Measurements from ENCODE around the gene PRKG1. TPM values are rescaled to one million over a fixed set of nuclear protein-coding genes. Genes with fewer than 3 reads are reported as not detected.

Gene PRKG1
- total and polyA plus RNA-seq, 2 experiments from 2014 or later, result 18.2 to 21.1 TPM

- no peaks in the 10 kb centered on the region for H3K4me1 Mint-ChIP-seq
- no peaks in the 10 kb centered on the region for H4K20me1 ChIP-seq (replicated peaks; ENCODE audit: insufficient read depth)
- no peaks in the 10 kb centered on the region for H3K9me2 ChIP-seq (ENCODE audit: insufficient read depth)
- TF ChIP-seq, protein P1, sequence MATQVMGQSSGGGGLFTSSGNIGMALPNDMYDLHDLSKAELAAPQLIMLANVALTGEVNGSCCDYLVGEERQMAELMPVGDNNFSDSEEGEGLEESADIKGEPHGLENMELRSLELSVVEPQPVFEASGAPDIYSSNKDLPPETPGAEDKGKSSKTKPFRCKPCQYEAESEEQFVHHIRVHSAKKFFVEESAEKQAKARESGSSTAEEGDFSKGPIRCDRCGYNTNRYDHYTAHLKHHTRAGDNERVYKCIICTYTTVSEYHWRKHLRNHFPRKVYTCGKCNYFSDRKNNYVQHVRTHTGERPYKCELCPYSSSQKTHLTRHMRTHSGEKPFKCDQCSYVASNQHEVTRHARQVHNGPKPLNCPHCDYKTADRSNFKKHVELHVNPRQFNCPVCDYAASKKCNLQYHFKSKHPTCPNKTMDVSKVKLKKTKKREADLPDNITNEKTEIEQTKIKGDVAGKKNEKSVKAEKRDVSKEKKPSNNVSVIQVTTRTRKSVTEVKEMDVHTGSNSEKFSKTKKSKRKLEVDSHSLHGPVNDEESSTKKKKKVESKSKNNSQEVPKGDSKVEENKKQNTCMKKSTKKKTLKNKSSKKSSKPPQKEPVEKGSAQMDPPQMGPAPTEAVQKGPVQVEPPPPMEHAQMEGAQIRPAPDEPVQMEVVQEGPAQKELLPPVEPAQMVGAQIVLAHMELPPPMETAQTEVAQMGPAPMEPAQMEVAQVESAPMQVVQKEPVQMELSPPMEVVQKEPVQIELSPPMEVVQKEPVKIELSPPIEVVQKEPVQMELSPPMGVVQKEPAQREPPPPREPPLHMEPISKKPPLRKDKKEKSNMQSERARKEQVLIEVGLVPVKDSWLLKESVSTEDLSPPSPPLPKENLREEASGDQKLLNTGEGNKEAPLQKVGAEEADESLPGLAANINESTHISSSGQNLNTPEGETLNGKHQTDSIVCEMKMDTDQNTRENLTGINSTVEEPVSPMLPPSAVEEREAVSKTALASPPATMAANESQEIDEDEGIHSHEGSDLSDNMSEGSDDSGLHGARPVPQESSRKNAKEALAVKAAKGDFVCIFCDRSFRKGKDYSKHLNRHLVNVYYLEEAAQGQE (IDR thresholded peaks at IDR 0.05; ENCODE audit: unreplicated experiment), result no peak
- TF ChIP-seq ZNF331 (CRISPR knock-in tag; IDR thresholded peaks at IDR 0.05; ENCODE audit: low read depth) (no peak), POLR2AphosphoS5 (IDR thresholded peaks at IDR 0.05; ENCODE audit: low read depth) (no peak), NANOG (IDR thresholded peaks at IDR 0.05; ENCODE audit: borderline replicate concordance) (no peak), STAT1 (IDR thresholded peaks at IDR 0.05; ENCODE audit: unreplicated experiment) (no peak), EZH2 (IDR thresholded peaks at IDR 0.05; ENCODE audit: low read depth, unreplicated experiment) (no peak), ZNF114 (CRISPR knock-in tag; IDR thresholded peaks at IDR 0.05) (no peak), CREB1 (CRISPR knock-in tag; IDR thresholded peaks at IDR 0.05; ENCODE audit: low read depth) (no peak), EZH2phosphoT487 (IDR thresholded peaks at IDR 0.05; ENCODE audit: unreplicated experiment) (no peak), CTCF (conservative IDR thresholded peaks at IDR 0.05; ENCODE audit: low read depth in 2 of 2) (no peak), JUNB (IDR thresholded peaks at IDR 0.05; ENCODE audit: unreplicated experiment) (no peak)
- TF ChIP-seq, protein P2, sequence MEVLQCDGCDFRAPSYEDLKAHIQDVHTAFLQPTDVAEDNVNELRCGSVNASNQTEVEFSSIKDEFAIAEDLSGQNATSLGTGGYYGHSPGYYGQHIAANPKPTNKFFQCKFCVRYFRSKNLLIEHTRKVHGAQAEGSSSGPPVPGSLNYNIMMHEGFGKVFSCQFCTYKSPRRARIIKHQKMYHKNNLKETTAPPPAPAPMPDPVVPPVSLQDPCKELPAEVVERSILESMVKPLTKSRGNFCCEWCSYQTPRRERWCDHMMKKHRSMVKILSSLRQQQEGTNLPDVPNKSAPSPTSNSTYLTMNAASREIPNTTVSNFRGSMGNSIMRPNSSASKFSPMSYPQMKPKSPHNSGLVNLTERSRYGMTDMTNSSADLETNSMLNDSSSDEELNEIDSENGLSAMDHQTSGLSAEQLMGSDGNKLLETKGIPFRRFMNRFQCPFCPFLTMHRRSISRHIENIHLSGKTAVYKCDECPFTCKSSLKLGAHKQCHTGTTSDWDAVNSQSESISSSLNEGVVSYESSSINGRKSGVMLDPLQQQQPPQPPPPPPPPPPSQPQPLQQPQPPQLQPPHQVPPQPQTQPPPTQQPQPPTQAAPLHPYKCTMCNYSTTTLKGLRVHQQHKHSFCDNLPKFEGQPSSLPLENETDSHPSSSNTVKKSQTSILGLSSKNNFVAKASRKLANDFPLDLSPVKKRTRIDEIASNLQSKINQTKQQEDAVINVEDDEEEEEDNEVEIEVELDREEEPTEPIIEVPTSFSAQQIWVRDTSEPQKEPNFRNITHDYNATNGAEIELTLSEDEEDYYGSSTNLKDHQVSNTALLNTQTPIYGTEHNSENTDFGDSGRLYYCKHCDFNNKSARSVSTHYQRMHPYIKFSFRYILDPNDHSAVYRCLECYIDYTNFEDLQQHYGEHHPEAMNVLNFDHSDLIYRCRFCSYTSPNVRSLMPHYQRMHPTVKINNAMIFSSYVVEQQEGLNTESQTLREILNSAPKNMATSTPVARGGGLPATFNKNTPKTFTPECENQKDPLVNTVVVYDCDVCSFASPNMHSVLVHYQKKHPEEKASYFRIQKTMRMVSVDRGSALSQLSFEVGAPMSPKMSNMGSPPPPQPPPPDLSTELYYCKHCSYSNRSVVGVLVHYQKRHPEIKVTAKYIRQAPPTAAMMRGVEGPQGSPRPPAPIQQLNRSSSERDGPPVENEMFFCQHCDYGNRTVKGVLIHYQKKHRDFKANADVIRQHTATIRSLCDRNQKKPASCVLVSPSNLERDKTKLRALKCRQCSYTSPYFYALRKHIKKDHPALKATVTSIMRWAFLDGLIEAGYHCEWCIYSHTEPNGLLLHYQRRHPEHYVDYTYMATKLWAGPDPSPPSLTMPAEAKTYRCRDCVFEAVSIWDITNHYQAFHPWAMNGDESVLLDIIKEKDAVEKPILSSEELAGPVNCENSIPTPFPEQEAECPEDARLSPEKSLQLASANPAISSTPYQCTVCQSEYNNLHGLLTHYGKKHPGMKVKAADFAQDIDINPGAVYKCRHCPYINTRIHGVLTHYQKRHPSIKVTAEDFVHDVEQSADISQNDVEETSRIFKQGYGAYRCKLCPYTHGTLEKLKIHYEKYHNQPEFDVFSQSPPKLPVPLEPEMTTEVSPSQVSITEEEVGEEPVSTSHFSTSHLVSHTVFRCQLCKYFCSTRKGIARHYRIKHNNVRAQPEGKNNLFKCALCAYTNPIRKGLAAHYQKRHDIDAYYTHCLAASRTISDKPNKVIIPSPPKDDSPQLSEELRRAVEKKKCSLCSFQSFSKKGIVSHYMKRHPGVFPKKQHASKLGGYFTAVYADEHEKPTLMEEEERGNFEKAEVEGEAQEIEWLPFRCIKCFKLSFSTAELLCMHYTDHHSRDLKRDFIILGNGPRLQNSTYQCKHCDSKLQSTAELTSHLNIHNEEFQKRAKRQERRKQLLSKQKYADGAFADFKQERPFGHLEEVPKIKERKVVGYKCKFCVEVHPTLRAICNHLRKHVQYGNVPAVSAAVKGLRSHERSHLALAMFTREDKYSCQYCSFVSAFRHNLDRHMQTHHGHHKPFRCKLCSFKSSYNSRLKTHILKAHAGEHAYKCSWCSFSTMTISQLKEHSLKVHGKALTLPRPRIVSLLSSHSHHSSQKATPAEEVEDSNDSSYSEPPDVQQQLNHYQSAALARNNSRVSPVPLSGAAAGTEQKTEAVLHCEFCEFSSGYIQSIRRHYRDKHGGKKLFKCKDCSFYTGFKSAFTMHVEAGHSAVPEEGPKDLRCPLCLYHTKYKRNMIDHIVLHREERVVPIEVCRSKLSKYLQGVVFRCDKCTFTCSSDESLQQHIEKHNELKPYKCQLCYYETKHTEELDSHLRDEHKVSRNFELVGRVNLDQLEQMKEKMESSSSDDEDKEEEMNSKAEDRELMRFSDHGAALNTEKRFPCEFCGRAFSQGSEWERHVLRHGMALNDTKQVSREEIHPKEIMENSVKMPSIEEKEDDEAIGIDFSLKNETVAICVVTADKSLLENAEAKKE (CRISPR knock-in tag; IDR thresholded peaks at IDR 0.05), result no peak
- TF ChIP-seq, protein P3, sequence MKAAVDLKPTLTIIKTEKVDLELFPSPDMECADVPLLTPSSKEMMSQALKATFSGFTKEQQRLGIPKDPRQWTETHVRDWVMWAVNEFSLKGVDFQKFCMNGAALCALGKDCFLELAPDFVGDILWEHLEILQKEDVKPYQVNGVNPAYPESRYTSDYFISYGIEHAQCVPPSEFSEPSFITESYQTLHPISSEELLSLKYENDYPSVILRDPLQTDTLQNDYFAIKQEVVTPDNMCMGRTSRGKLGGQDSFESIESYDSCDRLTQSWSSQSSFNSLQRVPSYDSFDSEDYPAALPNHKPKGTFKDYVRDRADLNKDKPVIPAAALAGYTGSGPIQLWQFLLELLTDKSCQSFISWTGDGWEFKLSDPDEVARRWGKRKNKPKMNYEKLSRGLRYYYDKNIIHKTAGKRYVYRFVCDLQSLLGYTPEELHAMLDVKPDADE (IDR thresholded peaks at IDR 0.05), result no peak
- H3K4me3 ChIP-seq, result no peak overlapping the region
- DNase-seq (ENCODE audit: low spot score), result no peak
- H3K79me2 ChIP-seq (replicated peaks; ENCODE audit: insufficient read depth), result no peaks in the 10 kb centered on the region
- H3F3A ChIP-seq (replicated peaks; ENCODE audit: low read depth), result no peaks in the 10 kb centered on the region
- H3K27me3 Mint-ChIP-seq (ENCODE audit: insufficient read depth, low read depth, poor library complexity), result peaks cover 2% of the 10 kb centered on the region
- H3K4me1 ChIP-seq (ENCODE audit: insufficient read depth), result no peaks in the 10 kb centered on the region
- H3K36me3 ChIP-seq (ENCODE audit: insufficient read depth), result no peaks in the 10 kb centered on the region
- H3K9me3 Mint-ChIP-seq, result peaks cover 4% of the 10 kb centered on the region; the same call in 1 of the 3 replicates
- H3K27ac Mint-ChIP-seq, result no peak overlapping the region
- ATAC-seq, result no peak
- H3K36me3 Mint-ChIP-seq (ENCODE audit: low read depth), result peaks cover 3% of the 10 kb centered on the region; the same call in 1 of the 3 replicates
- no peak overlapping the region for H3K4me2 ChIP-seq
- no peaks in the 10 kb centered on the region for H3K27me3 ChIP-seq (ENCODE audit: insufficient read depth)
- no peak overlapping the region for H3K27ac ChIP-seq (ENCODE audit: low read depth)
- no peak overlapping the region for H3K4me3 Mint-ChIP-seq
- no peak overlapping the region for H2AFZ ChIP-seq
These were observed 911.0 kb downstream of the PRKG1 start for GRCh38 chr10:51985336-51985735.

Data from GM23338 (cell line).